AG04450 (cell line): ENCODE results near the gene NRROS. TPM values are rescaled to one million over a fixed set of nuclear protein-coding genes. Genes with fewer than 3 reads are reported as not detected.

Experiments used
- CTCF ChIA-PET: fragments of 300-600, 350-600 bp; formaldehyde crosslinking; extraction: SDS; loops from one replicate; lab custom pipeline; 2022; ENCODE audit warnings: antibody characterized with exemption, inconsistent platforms; lab: Charles Lee
- POLR2A ChIA-PET: fragments of 350-600 bp; formaldehyde crosslinking; extraction: SDS; loops from one replicate; lab custom pipeline; 2021; ENCODE audit warnings: antibody characterized with exemption, inconsistent platforms; lab: Yijun Ruan, JAX
- DNase-seq: peaks from one replicate; pipeline ENCODE4 v3.0.0-alpha.2; 2011; ENCODE audit warnings: low read depth, low spot score
- H3K27ac ChIP-seq: one replicate; pipeline ENCODE4 v1.5.1; 2012; ENCODE audit warnings: low read depth, low read length, control low read depth
- H3K27me3 ChIP-seq: one replicate; pipeline ENCODE4 v1.6.0; 2012; ENCODE audit warnings: low read length; ENCODE audit not compliant: control insufficient read depth, insufficient read depth
- H3K4me3 ChIP-seq: 2 replicates; pipeline ENCODE4 v1.5.1; 2011; ENCODE audit warnings: mild to moderate bottlenecking, low read depth, low read length, control low read depth
- H3K9me3 ChIP-seq: 2 replicates; pipeline ENCODE4 v1.5.1; 2012; ENCODE audit warnings: low read length; ENCODE audit not compliant: control insufficient read depth, insufficient read depth
- CTCF ChIP-seq: IDR thresholded peaks from 2 replicates; pipeline ENCODE4 v1.5.1; 2011; ENCODE audit warnings: low read depth, low read length, control low read depth, inconsistent platforms
- polyA plus RNA-seq: library from polyadenylated mRNA; depleted of rRNA; stranded (reverse); fragments of >200 nt; gene quantifications from 2 replicates; pipeline ENCODE4 v1.2.3, GENCODE V29; 2011

NRROS gene
- polyA plus RNA-seq, 1 experiment: 0.11 TPM

GRCh38 chr3:196652961-196653795 lies 13.7 kb downstream of the NRROS start:
- no peak for TF ChIP-seq CTCF
- H3K4me3 ChIP-seq: no peak overlapping the region
- H3K27ac ChIP-seq: no peak overlapping the region
- ChIA-PET POLR2A (no interaction called here), CTCF (no interaction called here)
- H3K27me3 ChIP-seq: peaks cover 11% of the 10 kb centered on the region
- H3K9me3 ChIP-seq: no peaks in the 10 kb centered on the region; the same call in 1 of the 2 replicates
- no peak for DNase-seq

DNA sequence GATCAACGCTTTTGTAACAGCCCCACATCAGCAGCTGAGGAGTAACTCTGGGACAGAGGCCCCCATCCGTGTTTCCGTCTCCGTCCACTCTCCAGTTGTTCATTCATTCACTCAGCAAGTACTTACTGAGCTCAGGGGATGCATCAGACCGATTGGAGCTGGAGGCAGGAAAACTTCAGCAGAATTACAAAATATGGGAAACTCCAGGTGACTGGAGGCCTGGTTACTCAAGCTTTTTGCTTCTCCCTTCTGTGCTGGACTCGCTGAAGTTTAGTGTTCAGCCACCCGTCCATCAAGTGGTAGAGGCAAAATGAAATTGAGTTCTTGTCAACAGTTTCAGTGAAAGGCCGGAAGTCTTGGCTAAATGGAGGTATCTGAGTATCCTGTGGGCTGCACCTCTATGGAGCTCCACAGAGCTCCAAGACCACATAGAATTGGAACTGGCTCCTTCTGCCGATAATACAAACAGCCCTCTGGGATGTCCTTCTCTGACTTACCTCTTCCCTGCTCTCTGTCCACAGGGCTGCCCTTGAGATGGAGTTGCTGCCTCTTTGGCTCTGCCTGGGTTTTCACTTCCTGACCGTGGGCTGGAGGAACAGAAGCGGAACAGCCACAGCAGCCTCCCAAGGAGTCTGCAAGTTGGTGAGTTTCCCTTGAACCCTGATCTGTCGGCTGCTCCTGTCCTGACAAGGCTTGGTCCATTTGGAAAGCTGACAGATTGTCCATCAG lies 14.7 kb downstream of the NRROS start:
- H3K27me3 ChIP-seq: peaks cover 11% of the 10 kb centered on the region
- no peak overlapping the region for H3K4me3 ChIP-seq
- ChIA-PET CTCF (interaction anchor here (0.9 kb wide), 1 partner anchor 44 kb away, joined by 7 read pairs; no protein-coding TSS in a partner anchor), POLR2A (no interaction called here)
- no peak overlapping the region for H3K27ac ChIP-seq
- TF ChIP-seq CTCF: no peak
- DNase-seq: no peak
- H3K9me3 ChIP-seq: no peaks in the 10 kb centered on the region; the same call in 1 of the 2 replicates

- no peak overlapping the region for H3K4me3 ChIP-seq
Measured at GRCh38 chr3:196654735-196655090, 15.2 kb downstream of the NRROS start.

DNA sequence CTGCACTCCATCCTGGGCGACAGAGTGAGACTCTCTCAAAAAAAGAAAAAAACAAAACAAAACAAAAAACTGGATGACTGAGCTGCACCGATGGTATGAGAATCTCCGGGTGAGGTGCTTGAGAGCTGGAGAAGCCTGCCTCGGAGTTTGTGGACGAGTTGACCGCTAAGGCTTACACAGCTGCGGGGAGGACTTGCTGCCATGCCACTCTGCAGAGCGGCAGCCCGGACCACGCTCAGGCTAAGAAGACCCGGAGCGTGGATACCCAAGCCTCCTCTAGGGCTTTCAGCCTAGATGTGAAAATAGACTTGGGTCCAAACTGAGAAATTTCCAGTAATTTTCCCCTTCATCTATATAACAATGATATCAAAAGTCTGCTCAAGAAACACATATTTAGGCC lies 16.0 kb downstream of the NRROS start:
- CTCF ChIA-PET: no interaction called here
- POLR2A ChIA-PET: no interaction called here
- DNase-seq: no peak
- peaks cover 11% of the 10 kb centered on the region for H3K27me3 ChIP-seq
- H3K4me3 ChIP-seq: no peak overlapping the region
- H3K27ac ChIP-seq: no peak overlapping the region
- peaks cover 6% of the 10 kb centered on the region; the same call in 1 of the 2 replicates for H3K9me3 ChIP-seq
- TF ChIP-seq CTCF: no peak

More at GRCh38 chr3:196654735-196655090, 15.2 kb downstream of the NRROS start:
- no peak for DNase-seq
- POLR2A ChIA-PET: no interaction called here
- Histone ChIP-seq H3K27ac (no peak overlapping the region), H3K27me3 (peaks cover 11% of the 10 kb centered on the region), H3K9me3 (no peaks in the 10 kb centered on the region; the same call in 1 of the 2 replicates)
- TF ChIP-seq CTCF: no peak
- CTCF ChIA-PET: interaction anchor here (0.9 kb wide), 1 partner anchor 45 kb away, joined by 7 read pairs; no protein-coding TSS in a partner anchor
